SH-SY5Y (cell line): ENCODE measurements around the gene BOD1L1.

ENCODE experiments used
- GATA2 ChIP-seq: IDR thresholded peaks from 2 replicates; pipeline ENCODE4 v1.6.1; 2011; ENCODE audit warnings: mild to moderate bottlenecking, low read depth, low read length
- GATA3 ChIP-seq: IDR thresholded peaks from 2 replicates; pipeline ENCODE4 v1.6.1; 2011; ENCODE audit warnings: low read depth, mild to moderate bottlenecking, low read length, moderate library complexity

The BOD1L1 gene

DNA sequence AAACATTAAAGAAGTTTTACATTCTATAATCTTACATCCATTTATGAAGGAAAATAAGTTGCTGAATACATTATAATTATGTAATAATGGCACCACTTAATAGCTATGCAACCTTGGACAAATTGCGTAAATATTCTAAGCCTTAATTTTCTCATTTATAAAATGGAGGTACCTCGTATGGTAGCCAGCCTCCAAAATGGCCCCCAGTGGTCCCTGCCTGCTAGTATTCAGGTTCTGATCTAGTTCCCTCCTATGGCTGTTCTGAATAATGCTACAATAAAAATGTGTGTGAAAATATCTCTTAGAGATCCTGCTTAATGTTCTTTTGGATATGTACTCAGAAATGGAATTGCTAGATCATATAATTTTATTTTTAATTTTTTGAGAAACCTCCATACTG, 72.2 kb downstream of the BOD1L1 start:
- no peak for TF ChIP-seq GATA2
- TF ChIP-seq GATA3: no peak

DNA sequence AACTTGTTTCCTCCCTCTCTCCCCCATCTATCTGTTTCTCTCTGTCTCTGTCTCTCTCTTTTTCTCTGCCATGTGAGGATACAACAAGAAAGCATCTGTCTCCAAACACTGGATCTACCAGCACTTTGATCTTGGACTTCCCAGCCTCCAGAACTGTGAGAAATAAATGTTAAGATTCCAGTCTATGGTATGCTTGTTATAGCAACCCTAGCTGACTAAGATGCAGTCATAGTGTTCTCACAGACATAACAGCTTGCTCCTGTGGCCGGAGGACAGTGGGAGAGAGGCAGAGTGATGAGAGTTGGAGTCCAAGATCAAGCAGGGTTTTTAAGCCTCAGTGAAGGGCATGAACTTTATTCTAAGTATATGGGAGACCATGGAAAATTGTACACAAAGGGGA, 74.4 kb downstream of the BOD1L1 start:
- TF ChIP-seq GATA2 (no peak), GATA3 (no peak)

DNA sequence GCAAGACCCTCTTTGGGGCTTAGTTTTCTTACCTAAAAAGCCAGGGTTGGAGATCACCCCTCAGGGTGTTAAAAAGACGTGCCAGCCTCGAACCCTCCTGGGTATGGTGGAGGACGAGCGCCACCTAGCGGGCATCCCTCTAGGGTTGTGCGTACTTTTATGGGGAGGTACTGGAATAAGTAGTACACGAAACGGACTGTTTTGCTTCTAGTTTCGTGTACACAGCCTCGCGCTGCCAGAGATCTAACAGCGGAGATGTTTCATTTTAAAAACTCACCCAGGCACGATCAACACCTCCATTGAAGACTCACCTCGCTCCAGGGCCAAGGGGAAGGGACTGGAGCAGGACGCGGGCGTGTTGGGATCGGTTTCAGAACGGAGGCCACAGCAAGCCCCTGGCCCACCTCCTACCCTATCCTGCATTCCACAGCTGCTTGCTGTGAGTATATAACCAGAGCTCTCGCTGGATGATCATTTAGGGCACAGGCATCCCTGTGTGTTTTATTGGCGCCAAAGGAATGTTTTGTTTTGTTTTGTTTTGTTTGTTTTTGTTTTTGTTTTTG, 78.5 kb downstream of the BOD1L1 start:
- TF ChIP-seq GATA3 (no peak), GATA2 (no peak)

DNA sequence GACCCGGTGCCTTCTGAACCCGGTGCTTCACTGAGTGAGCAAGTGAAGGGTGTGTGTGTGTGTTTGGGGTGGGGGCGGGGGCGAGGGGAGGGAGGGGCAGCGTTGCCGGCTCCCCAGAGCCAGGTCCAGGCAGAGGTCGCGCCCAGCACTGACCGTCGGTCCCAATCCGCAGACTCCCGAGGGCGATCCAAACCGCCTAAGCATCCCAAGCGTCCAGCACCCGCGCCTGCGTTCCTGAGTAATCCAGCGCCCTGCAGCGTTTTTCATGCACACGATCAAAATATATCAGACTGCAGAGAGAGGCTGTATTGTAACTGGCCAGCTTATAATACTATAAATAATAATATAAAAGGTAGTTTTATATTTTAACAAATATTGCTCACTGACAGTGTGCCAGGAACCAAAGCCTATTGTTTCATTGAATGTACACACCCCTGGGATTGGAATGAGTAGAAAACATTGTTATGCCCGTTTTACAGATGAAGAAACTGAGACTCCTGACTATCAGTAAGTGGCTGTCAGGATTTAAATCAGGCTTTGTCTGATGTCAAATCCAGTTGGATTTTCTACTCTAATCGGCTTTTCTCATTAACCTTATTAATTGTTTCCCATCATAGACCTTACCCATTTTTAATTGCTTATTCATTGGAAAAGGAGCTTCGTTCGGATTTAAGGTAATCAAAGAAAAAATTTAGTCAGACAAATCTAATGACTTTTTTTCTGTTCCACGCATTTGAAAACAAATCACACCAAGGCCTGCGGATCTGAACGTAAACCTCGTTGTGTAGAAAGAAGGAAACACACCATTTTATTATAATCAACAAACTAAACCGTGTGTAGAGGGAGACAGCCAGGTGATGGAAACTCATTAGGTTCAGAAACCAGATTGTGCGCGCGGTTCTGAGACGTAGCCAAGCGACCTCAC, 79.2 kb downstream of the BOD1L1 start:
- TF ChIP-seq GATA2: no peak
- TF ChIP-seq GATA3: no peak

DNA sequence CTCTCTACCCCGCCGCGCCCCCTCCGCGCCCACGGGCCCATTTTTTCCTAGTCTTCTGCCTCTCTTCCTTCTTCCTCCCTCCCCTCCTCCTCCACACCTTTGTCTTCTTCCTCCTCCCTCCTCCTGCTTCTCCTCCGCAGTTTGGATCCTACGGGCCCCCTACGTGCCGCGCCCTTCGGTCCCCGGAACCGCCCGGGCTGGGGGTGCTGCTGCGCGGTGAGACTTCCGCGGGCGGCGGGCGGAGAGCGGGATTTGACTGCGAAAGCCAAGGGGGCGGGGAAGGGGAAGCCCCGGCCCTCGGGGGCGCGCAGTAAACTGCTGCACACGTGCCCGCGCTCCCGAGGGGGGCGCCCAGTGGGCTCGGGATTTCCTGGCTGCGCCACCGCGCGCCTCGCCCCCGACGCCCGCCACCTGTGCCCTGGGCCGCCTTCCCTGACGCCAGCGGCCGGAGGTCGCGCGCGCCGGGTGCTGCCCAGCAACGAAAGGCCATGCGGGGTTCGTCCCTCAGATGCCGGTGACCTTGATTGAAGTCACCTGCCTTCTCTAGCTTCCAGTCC, 80.0 kb downstream of the BOD1L1 start:
- TF ChIP-seq GATA3: no peak
- TF ChIP-seq GATA2: no peak

DNA sequence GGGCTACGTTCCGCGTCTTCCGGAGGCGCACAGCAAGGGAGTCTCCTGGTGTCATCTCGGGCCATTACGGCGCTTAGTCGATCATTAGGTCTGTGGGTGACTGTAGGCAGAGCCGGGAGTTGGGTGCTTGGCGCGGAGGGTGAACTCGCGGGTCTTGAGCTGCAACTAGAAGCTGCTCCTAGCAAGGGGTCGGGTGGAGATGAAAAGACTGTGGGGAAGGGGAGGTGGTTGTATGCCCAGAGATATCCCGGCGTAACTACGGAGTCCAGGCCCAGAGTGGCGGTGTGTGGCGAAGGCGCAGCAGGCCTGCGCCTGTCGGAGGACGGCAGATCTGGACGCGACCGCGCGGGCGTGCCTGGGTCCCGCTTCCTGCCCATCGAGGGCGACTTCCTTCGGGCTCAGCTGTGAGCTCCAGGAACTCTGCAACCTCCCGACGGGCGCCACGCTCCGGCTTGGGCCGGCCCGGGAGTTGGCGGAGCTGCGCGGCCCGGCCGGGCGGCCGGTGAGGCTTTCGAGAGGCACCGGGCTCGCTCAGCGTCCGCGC, 80.5 kb downstream of the BOD1L1 start:
- no peak for TF ChIP-seq GATA3
- no peak for TF ChIP-seq GATA2

DNA sequence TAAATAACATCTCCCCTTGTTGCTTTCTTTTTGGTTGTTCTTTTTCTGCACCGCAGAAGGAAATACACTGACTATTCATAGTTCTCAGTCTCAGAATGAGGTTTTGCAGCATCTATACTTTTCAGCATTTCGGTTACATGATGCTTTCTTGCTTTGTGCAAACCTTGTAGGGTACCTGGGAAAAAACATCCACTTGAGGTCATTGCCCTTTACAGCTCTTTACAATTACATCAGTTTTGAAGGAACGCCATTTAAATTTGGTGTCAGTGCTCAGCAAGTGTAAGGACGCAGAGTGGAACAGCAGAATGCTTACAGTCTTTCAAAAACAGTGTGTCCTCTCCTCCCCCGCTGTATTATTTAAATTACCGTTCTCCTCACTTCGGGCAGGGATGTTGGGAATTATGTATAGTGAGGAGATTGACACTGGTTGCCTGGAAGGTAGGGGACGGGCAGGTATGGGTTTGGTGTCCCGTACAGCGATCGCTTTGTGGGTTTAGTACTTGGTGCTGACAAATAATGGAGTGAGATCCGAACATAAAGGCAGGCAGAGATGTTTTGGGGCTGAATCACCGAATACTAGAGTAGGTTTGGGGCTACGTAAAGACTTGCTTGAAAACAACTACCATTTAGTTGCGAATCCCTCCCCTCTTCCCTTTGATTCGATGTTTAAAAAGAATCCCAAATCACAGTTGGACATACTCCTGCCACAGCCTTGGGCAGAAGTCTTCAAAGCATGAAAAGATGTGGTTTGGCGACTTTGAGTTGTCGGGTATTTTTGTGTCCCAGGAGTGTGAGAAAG, 81.2 kb downstream of the BOD1L1 start:
- TF ChIP-seq GATA3 (no peak), GATA2 (no peak)

DNA sequence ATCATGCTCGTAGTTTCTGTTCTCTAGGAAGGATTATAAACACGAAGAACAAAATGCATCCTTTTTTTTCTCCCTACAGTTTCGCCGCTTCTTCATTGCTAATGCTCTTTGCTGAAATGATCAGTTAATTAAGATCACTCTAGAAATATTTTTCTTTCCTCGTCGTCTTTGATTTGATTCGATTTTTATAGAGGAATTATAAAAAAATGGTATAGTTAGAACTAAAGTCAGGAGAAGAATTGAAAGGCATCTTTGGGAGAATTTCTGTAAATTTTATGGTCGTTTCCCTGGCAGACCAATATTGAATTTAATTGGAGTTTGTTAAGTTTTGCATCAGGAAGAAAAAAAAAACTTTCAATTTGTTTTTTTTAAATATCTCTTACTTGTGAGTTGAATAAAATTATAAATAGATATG, 82.1 kb downstream of the BOD1L1 start:
- TF ChIP-seq GATA2 (no peak), GATA3 (no peak)

DNA sequence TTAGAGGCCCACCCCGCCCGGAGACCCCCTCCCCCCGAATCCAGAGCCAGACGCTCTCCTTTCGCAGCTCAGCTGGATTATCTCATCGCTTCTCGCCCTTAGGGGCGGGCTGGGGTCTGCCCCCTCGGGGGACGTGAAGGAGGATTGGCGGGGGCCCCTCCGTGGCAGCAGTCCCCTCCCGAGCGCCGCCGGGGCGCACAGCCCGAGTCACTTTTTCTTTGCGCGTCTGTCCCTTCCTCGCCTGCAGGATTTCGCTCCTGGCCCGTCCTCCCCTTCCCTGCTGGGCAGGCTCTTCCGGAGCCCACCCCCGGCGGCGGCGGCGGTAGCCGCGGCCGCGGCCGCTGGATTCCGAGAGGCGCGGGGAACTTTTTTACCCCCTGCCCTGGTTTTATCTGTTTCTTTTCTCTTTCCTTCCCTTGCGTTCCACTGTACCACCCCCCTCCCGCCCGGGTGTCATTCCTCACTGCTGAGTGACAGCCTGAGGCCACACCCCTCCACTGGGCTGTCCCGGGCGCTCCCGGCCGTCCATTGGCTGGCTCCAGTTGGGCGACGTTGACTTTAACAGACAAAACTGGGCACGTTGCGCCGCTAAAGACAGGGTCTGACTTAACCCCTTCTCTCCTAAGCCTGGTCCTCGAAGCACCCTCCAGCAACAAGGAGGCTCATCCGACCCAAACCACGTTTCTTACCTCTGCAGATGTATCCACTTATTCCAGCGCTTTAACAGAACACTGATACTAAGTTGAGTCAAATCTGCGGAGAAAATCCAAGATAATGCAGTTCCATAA, 82.7 kb downstream of the BOD1L1 start:
- no peak for TF ChIP-seq GATA3

DNA sequence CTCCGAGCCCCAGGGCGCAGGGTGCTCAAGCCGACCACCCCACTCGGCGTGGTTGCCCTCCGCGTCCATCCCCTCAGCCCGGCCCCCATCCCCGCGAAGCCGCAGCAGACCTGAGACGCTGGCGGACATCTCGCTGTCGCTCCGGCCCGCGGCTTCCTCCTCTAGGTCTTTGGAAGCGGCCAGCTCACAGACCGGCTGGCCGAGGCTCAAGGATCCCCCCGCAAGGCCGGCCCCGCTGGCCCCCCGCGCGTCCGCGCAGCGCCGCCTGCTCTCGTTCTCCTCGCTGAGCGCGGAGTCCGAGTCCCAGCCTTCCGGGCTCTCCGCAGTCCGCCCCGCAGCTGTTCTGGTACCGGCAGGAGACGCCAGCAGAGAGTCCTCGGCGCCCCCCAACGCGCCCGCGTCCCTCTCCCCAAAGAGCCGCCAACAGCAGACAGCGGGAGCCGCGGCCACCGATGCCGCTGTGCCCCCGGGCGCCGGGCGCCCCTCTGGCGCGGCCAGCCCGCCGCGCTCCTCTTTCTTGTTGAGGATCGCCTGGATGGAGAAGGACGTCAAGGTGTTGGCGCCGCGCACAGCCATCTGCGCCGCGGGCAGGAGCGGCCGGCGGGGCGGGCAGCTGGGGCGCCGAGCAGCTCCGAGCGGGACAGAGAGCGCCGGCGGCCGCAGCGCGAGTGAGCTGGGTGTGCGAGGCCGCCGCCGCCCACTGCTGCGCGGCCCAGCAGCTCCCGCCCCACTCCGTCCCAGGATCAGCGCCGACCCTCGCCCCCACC, 83.5 kb downstream of the BOD1L1 start, which contains the start of gene NKX3-2:
Gene NKX3-2 (minus strand): TSS at position 670 of the 767 bp plus-strand sequence. CDS start 94 bp downstream, at position 576.
- no peak for TF ChIP-seq GATA3
- no peak for TF ChIP-seq GATA2

DNA sequence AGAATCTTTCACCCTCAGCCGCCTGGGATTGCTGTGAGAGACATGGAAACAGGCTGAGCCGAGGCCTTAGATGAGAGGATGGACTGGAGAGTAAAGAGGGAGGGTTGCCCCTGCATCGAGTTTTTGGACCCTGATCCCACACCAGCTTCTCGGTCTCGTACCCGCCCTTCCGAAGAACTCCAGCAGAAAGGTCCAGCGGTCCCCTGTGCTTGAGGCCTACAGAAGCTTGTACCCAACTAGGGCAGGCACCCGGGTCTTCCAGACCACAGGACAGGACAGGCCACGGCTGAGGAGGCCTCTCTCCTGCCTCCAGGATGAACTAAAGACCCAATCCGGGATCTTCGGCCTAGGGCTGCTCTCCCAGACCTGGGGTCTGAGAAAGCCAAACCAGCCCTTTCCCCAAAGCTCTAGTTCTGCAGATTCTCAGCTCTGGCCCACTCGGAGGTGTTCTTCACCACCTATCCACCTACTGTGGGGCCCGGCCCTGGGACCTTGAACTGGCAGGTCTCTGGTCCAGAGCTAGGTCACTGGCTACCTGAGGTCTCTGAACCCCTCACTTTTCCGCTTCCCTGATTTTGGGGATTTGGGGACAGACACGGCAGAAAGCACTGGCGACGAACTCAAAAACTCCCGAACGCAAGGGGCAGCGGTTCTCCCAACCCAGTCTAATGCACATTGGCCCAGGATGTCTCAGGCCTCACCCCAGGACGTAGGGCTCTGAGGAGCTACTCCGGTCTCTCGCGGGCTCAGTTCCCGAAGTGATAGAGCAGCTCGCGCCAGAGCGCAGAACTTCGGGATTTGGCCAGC, 84.3 kb downstream of the BOD1L1 start:
- TF ChIP-seq GATA3: no peak
- TF ChIP-seq GATA2: no peak

DNA sequence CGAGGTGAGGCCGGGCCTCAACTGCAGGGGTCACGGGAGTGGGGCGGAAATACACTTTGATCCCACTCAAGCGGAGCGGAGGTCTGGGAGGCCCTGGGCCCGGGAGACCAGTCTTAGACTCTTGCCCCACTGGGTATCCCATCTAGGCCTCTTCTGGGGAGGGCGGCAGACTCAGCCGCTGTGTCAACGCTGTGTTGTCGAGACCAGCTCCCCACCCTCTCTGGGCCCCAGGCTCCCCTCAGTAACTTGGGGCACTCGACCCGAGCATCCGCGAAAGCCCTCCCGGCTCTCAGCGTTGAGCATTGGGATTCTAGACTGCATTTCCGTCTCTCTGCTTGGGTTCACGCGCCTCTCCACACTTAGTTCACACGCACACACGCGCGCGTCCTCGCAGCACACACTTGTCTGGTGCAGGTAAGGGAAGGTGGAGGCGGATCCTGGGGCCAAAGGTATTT, 84.9 kb downstream of the BOD1L1 start:
- TF ChIP-seq GATA2: no peak
- no peak for TF ChIP-seq GATA3
